C1 segment of cervical spinal cord (tissue), 14 donors: ENCODE measurements around the gene JAM2.
"Not testable (repeated sequence)": the region's sequence is repeated elsewhere in the genome, so short reads cannot be mapped to it uniquely, and the experiment has no call there.

Experiments used
- DNase-seq, 14 donors: peaks; one replicate each; lab custom pipeline; 2025; lab: John Stamatoyannopoulos, UW

JAM2 gene

DNA sequence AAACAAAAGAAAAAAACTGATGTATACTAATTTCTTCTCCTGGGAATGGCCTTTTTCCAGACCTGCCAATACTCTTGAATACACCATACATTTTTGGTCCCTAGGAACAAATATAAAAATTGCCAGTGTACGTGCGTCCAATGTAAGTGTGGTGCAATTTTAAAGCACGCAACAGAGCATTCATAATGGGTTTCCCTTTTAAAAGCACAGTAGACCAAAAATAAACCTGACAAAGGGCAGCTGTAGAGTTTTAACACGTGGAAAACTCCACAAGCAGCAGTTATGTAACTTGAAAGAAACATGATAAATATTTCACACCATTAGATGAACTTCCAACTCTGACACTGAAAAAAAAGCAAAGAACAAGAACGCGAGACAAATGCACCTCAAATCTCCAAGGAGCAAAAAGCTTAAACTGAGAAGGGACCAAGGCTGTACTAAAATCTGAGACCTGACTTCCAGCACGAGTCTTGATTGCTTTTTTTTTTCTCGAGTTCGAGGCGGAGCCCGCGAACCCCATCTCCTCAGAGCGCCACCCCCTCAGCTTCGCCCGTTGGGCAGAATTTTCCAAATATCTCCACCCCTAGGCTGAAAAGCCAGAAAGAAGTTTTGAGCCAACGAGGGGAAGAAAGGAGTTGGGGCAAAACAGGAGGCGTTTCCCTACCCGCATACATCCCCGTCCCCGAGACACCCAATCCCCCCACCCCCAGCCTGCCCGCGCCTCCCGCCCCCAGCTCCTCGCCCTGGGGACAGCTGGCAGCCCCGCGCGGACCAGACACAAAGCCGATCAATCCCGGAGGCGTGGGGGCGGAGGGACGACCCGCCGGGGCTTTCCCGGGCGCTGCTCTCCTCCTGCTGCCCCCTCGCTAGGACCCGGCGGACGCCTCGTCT lies at the start of gene JAM2:
JAM2 (plus strand) TSS at position 599 of the 891 bp plus-strand sequence. CDS start 564 bp downstream, outside the sequence.
- peak in 12 of 14 donors; percentile 14 to 82 (median 60) for DNase-seq

- no peak for DNase-seq
These were observed 49.2 kb upstream of the JAM2 start for GRCh38 chr21:25589887-25590286.

GRCh38 chr21:25607151-25608043 lies 31.7 kb upstream of the JAM2 start, which contains the start of gene MRPL39:
Gene MRPL39, minus strand, starts transcription at chr21:25607481. Its CDS starts 6 bp downstream, at chr21:25607475.
- peak; percentile 20 to 88 (median 76) for DNase-seq

DNA sequence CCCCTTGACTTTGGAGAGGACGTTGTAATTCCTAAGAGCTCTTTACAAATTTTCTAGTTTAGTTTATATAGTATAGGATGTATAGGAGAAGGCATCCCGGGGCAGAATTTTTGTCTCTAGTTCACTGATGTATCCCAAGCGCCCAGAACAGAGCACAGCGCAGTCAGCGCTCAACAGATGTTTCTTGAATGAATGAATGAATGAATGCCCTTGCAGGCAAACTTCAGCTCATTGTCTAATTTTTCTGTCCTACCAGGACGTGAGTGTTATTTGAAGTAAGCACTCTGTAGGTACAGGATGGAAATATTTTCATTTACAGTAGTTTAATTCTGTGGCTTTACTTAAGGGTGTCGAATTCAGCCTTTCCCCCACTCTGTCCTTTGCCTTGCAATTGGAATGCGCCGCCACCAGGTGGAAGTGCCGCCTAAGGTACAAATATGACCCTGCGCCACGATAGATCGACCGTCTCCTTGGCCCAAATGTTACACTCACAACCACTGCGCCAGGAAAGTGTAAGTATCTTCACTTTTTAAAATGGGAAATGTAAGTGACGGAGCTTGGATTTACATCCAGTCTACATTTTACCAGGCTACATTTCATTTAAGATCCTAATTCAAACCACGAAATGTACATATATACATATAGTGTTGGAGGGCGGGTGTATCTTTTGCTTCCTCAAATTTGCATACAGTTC lies 30.9 kb upstream of the JAM2 start:
- peak in 13 of 14 donors; percentile 0 to 62 (median 44) for DNase-seq

DNA sequence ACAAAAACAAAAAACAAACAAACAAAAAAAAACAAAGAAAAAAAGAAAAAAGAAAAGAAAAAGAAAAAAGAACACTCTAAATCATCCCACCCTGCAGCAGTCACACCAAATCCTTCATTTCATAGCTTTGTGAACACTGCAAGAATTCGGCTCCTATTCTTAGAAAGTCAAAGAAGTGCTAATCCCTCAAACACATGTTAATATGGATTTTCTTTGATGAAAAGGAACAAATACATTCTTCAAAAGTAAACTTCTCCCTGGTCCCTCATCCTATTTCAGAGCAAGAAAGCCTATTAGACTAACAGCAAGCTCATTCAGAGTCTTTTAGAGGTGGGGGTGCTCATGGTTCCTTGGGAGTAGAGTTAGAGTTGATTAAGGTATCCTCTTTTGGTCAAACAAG lies 24.6 kb upstream of the JAM2 start:
- DNase-seq = no peak

- no peak for DNase-seq
These were observed 23.2 kb upstream of the JAM2 start for GRCh38 chr21:25615880-25616279.

- no peak for DNase-seq
These were observed 19.9 kb upstream of the JAM2 start for GRCh38 chr21:25619198-25619597.

GRCh38 chr21:25624511-25624910 lies 14.5 kb upstream of the JAM2 start:
- no peak for DNase-seq

- no peak for DNase-seq
These were observed 14.0 kb upstream of the JAM2 start for GRCh38 chr21:25625036-25625435.

DNA sequence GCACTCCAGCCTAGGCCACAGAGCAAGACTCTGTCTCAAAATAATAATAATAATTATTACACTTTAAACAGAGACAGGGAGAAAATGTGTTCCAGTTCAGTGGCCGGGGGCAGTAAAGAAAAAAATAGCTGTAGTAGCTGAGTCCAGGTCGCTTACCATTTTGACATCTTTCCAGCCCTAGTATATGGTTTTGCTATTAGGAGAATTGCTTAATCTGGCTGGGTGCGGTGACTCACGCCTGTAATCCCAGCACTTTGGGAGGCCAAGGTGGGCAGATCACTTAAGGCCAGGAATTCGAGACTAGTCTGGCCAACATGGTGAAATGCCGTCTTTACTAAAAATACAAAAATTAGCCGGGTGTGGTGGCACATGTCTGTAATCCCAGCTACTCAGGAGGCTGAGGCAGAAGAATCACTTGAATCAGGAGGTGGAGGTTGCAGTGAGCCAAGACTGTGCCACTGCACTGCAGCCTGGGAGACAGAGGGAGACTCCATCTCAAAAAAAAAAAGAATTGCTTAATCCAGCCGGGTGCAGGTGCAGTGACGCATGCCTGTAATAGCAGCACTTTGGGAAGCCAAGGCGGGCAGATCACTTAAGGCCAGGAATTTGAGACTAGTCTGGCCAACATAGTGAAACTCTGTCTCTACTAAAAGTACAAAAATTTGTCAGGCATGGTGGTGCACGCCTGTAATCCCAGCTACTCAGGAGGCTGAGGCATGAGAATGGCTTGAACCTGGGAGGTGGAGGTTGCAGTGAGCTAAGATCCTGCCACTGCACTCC lies 13.1 kb upstream of the JAM2 start:
- DNase-seq = not testable (repeated sequence)

DNA sequence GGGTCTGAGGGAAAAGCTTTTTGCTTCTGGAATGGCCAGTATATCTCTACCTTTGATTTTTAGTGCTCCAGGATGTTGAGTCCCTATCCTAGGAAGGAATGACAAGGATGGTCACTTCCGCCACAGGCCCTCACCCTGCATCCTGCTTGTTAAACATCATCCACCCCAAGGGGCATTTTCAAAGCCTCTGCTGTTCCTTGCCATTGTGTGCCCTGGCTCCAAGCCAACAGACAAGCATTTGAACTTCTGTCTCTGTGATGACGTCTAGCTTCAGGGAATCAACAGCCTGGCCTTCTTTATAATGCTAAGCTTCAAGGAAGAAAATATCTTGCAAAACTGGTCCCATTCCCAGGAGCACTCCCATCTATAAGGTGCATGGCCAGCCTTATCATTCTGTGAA lies 12.3 kb upstream of the JAM2 start:
- no peak for DNase-seq

DNA sequence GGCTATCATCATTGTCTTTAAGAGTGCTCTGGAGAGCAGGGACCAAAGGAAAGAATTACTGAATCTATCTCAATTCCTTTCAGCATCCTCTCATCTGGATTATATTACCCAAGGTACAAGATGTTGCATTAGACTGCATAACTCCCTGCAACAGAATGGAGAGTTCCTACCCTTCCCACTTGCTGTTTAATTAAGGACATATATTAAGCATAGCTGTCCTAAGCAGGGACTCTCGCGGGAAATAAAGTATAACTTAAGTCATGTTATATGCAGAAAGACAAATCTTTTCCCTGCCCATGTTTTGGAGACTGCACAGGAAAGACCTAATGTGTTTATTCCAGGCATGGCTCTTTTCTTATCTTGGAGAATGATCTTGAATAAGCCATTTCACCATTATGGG lies 6.8 kb upstream of the JAM2 start:
- DNase-seq = no peak

- DNase-seq = no peak
These were observed 3.7 kb upstream of the JAM2 start for GRCh38 chr21:25635310-25635709.

DNA sequence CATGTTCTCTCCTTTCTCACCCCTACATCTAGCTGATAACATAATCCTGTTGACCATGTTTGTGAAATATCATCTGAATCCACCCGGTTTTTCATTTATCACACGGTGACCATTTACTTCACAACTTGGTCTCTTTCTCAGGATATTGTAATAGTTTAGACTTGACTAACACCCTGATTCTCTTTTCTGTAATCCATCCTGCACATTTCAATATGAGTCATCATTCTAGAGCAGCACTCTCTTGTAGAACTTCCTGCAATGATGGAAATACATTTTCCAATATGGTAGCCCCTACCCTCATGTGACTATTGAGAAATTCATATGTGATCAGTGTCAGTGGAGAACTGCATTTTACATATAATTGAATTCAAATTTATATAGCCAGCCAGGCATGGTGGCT lies 2.3 kb upstream of the JAM2 start:
- DNase-seq = no peak

DNA sequence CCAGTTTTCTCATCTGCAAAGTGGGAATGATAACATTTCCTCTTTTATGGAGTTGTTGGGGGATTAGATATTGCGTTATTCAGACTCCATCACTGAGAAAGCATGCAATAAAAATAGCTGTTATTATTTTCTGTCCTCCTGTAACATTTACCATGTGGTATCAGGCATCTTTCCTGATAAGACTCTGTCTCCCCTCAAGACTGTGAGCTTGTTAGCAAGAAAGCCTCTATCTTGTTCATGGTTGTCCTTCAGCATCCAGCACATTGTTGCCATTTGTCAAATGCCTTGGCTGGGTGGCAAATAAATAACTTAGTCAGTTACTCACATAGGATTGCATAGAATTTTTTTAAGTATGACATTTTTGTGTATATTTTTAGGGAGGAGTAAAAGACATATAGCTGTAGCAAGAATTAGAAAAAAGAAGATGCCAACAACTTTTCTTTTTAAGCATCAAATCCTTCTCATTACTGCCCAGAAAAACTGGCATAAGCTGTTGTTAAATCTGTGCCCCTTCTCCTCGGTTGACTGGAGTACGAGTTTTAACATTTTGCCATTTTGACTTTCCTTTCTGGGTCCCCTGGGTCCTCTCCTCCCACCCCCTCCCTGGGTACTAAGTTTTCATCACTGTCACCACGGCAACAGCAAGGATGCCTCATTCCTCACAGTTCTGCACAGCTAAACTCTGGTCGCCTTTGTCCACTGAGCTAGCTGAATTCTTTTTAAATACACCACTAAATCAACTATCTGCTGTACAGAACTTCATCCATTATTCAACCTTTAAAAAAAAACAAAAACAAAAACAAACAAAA lies 1.0 kb upstream of the JAM2 start:
- DNase-seq = no peak

DNA sequence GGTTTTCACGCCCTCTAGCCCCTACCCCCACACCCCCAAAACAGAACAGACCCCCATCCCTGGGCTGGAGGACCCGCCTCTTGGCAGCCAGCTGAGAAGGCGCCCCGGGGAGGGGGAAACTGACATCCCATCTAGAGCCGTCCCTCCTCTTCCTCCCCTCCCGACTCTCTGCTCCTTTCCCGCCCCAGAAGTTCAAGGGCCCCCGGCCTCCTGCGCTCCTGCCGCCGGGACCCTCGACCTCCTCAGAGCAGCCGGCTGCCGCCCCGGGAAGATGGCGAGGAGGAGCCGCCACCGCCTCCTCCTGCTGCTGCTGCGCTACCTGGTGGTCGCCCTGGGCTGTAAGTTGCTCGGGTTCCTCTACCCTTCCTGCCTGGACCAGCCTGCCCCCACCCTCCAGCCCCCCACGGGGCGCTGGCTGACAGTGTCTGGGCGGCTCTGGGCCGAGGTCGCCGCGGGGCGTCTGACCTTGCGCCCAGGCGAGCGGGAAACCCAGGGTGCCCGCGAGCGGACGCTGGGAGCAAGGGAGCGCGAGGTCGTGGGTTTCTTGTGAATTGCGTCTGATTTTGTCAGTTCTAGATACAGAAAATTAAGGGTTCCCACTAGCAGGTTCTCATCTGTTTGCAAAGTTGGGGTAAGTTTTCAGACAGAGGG lies 618 bp downstream of the JAM2 start:
- peak in 9 of 14 donors; percentile 42 to 82 (median 66) for DNase-seq

DNA sequence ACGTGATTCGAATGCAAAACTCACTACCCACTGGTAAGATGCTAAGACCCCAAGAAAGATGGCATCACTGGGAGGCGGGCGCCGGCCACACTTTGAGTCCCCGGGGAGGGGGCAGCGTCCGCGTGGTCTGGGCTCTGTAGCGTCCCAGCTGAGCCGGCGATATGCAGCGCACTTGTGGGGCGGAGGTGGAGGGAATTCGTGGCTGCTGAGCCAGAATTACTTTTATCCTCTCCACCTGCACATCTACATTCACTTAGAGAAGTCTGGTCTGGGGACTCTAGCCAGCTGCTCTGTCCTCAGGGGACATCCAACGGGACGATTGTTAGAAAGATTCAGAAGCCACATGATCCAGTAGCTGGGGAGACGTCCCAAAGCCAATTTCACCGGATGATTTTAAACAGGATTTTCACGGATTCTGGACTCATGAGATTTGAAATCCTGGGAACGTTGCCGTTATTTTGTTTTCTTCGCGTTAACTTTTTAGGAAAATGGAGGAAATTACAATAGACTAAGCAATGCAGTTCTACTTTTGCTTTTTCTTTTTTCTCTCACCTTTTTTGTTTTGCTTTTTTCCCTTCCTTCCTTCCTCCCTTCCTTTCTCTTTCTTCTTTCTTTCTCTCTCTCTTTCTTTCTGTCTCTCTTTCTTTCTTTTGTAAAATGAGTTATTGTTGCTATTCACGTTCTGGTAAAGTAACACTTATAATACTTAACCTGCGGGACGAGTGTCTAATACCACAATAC lies 1.3 kb downstream of the JAM2 start:
- DNase-seq = peak in 10 of 14 donors; percentile 8 to 67 (median 51)

DNA sequence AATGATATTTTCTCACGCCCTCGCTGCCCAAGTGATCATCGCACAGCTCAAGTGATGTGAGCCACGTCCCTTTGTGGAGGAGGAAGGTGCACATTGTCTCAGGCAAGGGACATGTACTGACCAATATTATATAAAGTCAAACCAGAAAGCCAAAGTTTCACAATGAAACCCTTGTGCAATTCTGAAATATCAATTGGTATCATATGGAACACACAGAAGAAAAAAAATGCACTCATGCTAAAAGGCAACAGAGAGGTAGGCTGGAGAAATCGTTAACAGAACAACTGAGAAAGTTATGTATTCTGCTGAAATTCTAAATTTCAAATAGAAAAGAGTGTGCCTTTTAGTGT lies 1.9 kb downstream of the JAM2 start:
- no peak for DNase-seq

DNA sequence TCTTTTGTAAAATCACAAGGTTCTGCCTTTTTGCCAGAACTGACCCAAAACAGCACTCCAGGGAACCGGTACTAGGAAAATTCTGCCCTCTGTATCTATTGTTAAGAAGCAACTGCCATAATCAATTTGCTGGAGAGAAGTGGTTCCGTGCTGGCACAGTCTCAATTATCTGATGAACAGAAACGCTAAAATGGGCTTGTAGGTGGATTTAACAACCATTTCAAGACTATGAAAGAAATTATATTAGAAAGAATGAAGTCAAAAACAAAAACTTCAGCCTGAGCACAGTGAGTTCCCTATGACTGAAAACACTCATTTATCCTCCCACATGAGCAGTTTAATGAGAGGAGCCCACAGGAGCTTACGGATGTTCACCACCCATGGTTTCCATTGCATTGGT lies 4.4 kb downstream of the JAM2 start:
- no peak for DNase-seq
